HepG2 (cell line): ENCODE data around the gene ZNF117. TPM values are rescaled to one million over a fixed set of nuclear protein-coding genes. Genes with fewer than 3 reads are reported as not detected.

Experiments used
- AKAP8 ChIP-seq: sonication (generic); formaldehyde crosslinking; IDR thresholded peaks from 2 replicates; pipeline ENCODE4 v1.5.1; 2020; ENCODE audit warnings: mild to moderate bottlenecking, missing genetic modification reagents
- GPBP1L1 ChIP-seq: sonication (generic); formaldehyde crosslinking; IDR thresholded peaks from 2 replicates; pipeline ENCODE4 v1.5.0; 2020; ENCODE audit warnings: mild to moderate bottlenecking, missing genetic modification reagents
- HDAC2 ChIP-seq: sonication (generic); formaldehyde crosslinking; IDR thresholded peaks from 2 replicates; pipeline ENCODE4 v1.4.0; 2020; ENCODE audit warnings: missing genetic modification reagents
- HIVEP1 ChIP-seq: sonication (generic); formaldehyde crosslinking; IDR thresholded peaks from 2 replicates; pipeline ENCODE4 v1.4.0; 2020; ENCODE audit warnings: mild to moderate bottlenecking, missing genetic modification reagents
- MED13 ChIP-seq: sonication (generic); formaldehyde crosslinking; IDR thresholded peaks from 2 replicates; pipeline ENCODE4 v1.5.0; 2020; ENCODE audit warnings: missing genetic modification reagents
- MNT ChIP-seq: fragments of 450-650 bp; IDR thresholded peaks from 2 replicates; pipeline ENCODE4 v1.6.1; 2016
- NFATC3 ChIP-seq: sonication (generic); formaldehyde crosslinking; IDR thresholded peaks from 2 replicates; pipeline ENCODE4 v1.5.1; 2020; ENCODE audit warnings: mild to moderate bottlenecking, missing genetic modification reagents
- PRMT3 ChIP-seq: sonication (generic); formaldehyde crosslinking; IDR thresholded peaks from 2 replicates; pipeline ENCODE4 v1.8.1; 2022; ENCODE audit warnings: low read depth, mild to moderate bottlenecking, moderate library complexity, missing genetic modification reagents, borderline replicate concordance
- SIN3A ChIP-seq: IDR thresholded peaks from 2 replicates; pipeline ENCODE4 v1.6.1; 2011; ENCODE audit warnings: low read depth, mild to moderate bottlenecking, control low read depth, low read length, borderline replicate concordance
- SMAD9 ChIP-seq: sonication (generic); formaldehyde crosslinking; IDR thresholded peaks from 2 replicates; pipeline ENCODE4 v1.5.1; 2020; ENCODE audit warnings: mild to moderate bottlenecking, missing genetic modification reagents
- ZMAT3 ChIP-seq: sonication (generic); formaldehyde crosslinking; conservative IDR thresholded peaks from 2 replicates; pipeline ENCODE4 v1.7.0; 2021; ENCODE audit warnings: missing genetic modification reagents
- ZNF17 ChIP-seq: sonication (generic); formaldehyde crosslinking; IDR thresholded peaks from 2 replicates; pipeline ENCODE4 v1.5.0; 2020; ENCODE audit warnings: mild to moderate bottlenecking, missing genetic modification reagents
- ZNF180 ChIP-seq: sonication (generic); formaldehyde crosslinking; IDR thresholded peaks from 2 replicates; pipeline ENCODE4 v1.4.0; 2020; ENCODE audit warnings: low read depth, missing genetic modification reagents, borderline replicate concordance
- ZNF407 ChIP-seq: sonication (generic); formaldehyde crosslinking; IDR thresholded peaks from one replicate; pipeline ENCODE4 v1.5.1; 2020; ENCODE audit warnings: mild to moderate bottlenecking, missing genetic modification reagents; ENCODE audit errors: not compliant biosample characterization
- polyA plus RNA-seq, 8 experiments: library from polyadenylated mRNA; depleted of rRNA in 3 of 8; stranded (reverse) in 7 of 8; unstranded in 1 of 8; fragments of >200 nt; fragmentation: Illumina TruSeq in 4 of 8; extraction: Trizol in 4 of 8; gene quantifications; 2 replicates each; pipeline versions ENCODE4 v1.2.1 to v1.2.3, GENCODE V29; 2011 to 2016; ENCODE audit warnings: low read depth in 4 of 8, missing spikeins in 1 of 8, mixed read lengths in 1 of 8; ENCODE audit not compliant: insufficient read depth in 1 of 8
- total RNA-seq, 5 experiments: library from RNA; depleted of rRNA; stranded (reverse); fragments of >200 nt; fragmentation: Illumina TruSeq; extraction: Trizol; gene quantifications; 2 replicates each; pipeline ENCODE4 v1.2.3, GENCODE V29; 2016; ENCODE audit warnings: low read depth in 1 of 5
- TF ChIP-seq, protein P1 (sequence below): fragments of 450-650 bp; IDR thresholded peaks from 2 replicates; pipeline ENCODE4 v1.6.1; 2017; ENCODE audit warnings: mild to moderate bottlenecking

The ZNF117 gene
- total and polyA plus RNA-seq, 2 of the 13 experiments (the other 11 are each of a cell fraction or from before 2014, with no cell fraction given): 6.6 to 20.0 TPM

DNA sequence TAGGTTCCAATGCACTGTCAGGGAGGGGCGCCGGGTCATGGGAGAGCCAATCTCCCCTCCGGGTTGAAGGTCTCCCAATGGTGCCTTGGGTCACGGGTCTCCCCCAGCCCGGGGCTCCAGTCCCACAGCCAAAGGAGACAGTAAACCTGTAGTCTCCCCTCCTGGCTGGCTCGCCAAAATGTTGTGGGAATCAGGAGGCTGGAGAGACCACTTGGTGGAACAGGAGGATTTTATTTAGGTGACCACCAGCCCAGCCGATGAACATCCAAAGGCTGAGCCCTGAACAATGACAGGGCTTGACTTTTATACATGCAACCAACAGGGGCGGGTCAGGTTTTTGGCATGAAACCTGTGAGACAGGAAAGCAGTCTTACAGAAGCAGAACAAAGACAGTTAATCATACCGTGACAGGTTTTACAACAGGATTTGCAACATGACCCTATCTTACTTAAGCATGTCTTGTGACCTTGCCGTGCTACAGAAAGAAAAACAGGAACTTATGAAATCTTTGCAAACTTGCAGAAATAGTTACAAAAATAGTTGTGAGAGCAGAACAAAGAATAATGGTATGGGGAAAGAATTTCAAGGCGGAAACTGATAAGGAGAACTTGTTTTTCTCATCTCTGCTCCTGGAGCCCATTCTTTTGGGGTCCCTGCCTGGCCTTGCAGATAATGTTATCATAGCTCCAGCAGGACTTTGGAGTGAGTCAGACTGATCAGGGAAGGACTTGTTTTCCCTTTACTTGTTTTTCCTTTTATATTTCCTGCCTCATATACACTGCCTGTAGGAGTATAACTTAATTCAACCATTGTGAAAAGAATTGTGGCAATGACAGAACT is 8.5 kb upstream of the ZNF117 start (continued):
- no peak for TF ChIP-seq ZNF407 (CRISPR knock-in tag)
- TF ChIP-seq SMAD9 (CRISPR knock-in tag): no peak
- no peak for TF ChIP-seq ZNF17 (CRISPR knock-in tag)
- no peak for TF ChIP-seq GPBP1L1
- no peak for TF ChIP-seq AKAP8 (CRISPR knock-in tag)
- TF ChIP-seq NFATC3 (CRISPR knock-in tag): no peak
- TF ChIP-seq, protein P1, sequence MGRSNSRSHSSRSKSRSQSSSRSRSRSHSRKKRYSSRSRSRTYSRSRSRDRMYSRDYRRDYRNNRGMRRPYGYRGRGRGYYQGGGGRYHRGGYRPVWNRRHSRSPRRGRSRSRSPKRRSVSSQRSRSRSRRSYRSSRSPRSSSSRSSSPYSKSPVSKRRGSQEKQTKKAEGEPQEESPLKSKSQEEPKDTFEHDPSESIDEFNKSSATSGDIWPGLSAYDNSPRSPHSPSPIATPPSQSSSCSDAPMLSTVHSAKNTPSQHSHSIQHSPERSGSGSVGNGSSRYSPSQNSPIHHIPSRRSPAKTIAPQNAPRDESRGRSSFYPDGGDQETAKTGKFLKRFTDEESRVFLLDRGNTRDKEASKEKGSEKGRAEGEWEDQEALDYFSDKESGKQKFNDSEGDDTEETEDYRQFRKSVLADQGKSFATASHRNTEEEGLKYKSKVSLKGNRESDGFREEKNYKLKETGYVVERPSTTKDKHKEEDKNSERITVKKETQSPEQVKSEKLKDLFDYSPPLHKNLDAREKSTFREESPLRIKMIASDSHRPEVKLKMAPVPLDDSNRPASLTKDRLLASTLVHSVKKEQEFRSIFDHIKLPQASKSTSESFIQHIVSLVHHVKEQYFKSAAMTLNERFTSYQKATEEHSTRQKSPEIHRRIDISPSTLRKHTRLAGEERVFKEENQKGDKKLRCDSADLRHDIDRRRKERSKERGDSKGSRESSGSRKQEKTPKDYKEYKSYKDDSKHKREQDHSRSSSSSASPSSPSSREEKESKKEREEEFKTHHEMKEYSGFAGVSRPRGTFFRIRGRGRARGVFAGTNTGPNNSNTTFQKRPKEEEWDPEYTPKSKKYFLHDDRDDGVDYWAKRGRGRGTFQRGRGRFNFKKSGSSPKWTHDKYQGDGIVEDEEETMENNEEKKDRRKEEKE: no peak
- TF ChIP-seq MED13 (CRISPR knock-in tag): peak; percentile 87
- peak; percentile 63 for TF ChIP-seq ZMAT3 (CRISPR knock-in tag)
- TF ChIP-seq HIVEP1 (CRISPR knock-in tag): no peak
- TF ChIP-seq SIN3A: no peak
- TF ChIP-seq PRMT3: no peak
- TF ChIP-seq ZNF180 (CRISPR knock-in tag): no peak
- TF ChIP-seq MNT: no peak
- peak; percentile 91 for TF ChIP-seq HDAC2 (CRISPR knock-in tag)
